IPS DF 4.7 (cell line): ENCODE results near the gene POLR1A.

Source experiments
- DNase-seq: peaks from one replicate; pipeline ENCODE4 v3.0.0-alpha.2; 2013; ENCODE audit warnings: low spot score; ENCODE audit errors: extremely low read depth

POLR1A gene

DNA sequence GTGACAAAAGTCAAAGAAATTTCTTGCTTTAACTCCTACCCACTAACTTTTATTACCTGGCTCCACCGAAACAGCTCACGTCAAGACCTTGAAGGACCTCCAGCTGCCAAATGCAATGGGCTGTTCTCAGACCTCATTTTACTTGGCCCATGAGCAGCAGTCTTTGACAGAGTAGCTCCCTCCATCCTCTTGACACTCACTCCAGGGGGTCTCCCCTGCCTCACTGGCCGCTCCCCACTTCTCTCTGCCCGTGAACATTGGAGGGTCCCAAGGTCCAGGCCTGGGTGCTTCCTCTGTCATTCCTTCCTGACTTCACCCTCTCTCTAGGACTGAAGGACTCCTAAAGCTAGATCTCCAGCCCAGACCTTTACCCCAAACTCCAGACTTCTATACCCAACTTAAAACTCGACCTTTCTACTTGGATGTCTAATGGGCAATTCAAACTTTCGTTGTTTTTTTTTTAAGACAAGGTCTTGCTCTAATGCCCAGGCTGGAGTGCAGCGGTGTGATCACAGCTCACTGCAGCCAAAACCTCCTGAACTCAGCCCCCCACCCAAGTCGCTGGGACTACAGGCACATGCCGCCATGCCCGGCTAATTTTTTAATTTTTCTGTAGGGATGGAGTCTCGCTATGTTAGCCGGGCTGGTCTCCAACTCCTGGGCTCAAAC, 124.0 kb downstream of the POLR1A start:
- no peak for DNase-seq

DNA sequence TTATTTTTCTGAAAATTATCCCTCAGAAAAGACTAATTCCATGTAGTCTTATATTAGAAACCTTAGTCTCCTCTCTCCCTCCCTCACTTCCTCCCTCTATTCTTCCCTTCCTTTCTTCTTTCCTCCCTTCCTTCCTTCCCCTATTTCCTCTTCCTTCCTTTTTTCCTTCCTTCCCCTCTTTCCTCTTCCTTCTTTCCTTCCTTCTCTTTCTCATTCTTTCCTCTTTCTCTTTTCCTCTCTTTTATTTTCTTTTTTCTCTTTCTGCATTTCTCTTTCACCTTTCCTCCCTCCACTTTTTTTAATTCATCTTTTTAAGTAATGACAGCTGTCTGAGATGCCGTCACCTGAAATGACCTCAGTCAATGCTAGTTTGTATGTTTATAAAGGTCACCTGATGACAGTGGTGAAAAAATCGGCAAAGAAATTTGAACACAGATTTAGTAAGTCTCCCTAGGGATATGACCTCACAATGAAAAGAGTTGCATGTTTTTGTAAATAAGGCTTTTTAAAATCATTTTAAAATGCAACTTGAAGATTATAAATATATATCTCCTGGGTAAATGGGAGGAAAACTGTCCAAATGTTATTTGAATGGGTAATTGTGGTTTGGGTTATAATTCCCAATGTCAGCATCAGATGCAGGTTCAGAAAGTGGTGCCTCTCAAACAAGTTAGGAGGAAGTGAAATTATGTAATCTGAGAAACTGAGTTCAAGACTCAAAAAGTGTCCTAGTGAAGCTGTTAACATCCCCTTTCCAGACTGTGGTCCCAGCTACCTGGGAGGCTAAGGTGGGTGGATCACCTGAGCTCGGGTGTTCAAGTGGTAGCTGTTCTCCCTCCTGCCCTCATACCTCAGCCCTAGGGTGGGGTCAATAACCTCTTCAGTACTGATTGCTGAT, 126.6 kb downstream of the POLR1A start:
- DNase-seq: no peak

DNA sequence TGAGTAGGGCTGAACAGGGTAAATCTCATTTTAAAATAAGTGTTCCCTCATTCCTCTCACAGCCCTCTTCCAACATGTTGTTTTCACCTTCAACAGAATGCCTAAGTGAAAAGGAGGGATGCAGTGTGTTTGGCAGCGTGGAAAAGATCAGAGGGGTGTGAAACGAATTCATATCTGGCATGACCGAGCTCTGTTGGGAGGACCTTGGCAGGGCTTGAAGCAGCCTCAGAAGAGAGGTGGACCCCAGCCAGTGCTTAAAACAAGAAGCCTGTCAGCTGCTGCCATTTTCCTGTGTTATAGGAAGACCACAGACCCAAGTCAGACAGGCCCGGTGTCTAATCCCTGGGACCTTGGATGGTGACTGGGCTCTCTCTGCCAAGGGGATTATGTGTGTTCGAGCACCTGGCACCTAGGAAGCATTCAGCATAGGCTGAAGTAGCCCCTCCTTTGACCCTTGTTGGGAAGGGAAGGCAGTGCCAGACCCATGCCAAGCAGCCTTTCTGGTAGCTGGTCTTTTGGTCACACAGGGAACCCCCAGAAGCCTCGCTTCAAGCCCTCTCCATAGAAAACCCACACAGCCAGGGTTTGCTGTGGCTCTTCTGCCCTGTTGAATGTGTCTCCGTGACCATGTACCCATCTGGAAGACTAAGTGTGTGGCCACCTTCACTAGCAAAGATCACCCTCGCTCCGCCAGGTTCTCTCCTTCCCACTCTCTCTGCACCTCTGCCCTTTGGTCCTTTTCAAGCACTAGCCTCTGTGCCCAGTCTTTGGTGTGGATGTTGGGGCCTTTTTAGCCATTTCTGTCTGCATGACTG, 129.4 kb downstream of the POLR1A start:
- DNase-seq: no peak

- DNase-seq: no peak
These were observed 130.1 kb downstream of the POLR1A start for GRCh38 chr2:85975581-85975980.

GRCh38 chr2:85974390-85974789, 131.3 kb downstream of the POLR1A start:
- DNase-seq: no peak

GRCh38 chr2:85972355-85972754, 133.3 kb downstream of the POLR1A start:
- no peak for DNase-seq

DNA sequence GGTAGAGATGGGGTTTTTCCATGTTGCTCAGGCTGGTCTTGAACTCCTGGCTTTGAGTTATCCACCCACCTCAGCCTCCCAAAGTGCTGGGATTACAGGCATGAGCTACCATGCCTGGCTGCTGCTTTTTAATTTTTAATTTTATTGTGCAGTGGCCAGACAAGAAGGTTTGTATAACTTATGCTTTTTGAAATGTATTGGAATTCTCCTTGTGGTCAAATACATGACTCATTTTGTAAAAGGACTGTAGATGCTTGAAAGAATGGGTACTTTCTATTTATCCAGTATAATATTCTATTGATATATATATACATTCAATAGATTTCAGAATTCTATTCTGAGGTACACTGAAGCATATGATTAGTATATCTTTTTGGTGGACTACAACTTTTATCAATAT, 134.3 kb downstream of the POLR1A start:
- DNase-seq: no peak
